Measurements from ENCODE around the gene VAV1.

GRCh38 chr19:6745965-6746364 lies 26.5 kb upstream of the VAV1 start:
- no peak for TF ChIP-seq CTCF (IDR thresholded peaks at IDR 0.05)
- TF ChIP-seq REST (IDR thresholded peaks at IDR 0.05; ENCODE audit: insufficient read depth in 1 of 2, low read depth in 2 of 2, low read length in 1 of 2): no peak
- TF ChIP-seq POLR2AphosphoS5 (IDR thresholded peaks at IDR 0.05; ENCODE audit: low read depth, low read length): no peak
- TF ChIP-seq TCF7L2 (IDR thresholded peaks at IDR 0.05; ENCODE audit: low read depth, low read length): no peak
